ENCODE results near the gene TMSB10. TPM values are rescaled to one million over a fixed set of nuclear protein-coding genes. Genes with fewer than 3 reads are reported as not detected.
"Not testable (repeated sequence)": the region's sequence is repeated elsewhere in the genome, so short reads cannot be mapped to it uniquely, and the experiment has no call there.

TMSB10 gene
- polyA plus RNA-seq, 6 donors from 2014 or later, result 5,825 to 8,742 (median 6,750) TPM

- DNase-seq (no peak), ATAC-seq (ENCODE audit: low read depth in 2 of 2) (no peak)
- no peak overlapping the region for H3K4me3 Mint-ChIP-seq
- no peaks in the 10 kb centered on the region for H3K27me3 Mint-ChIP-seq
- H3K4me1 Mint-ChIP-seq, result peaks cover 23 to 44% (median 29%) of the 10 kb centered on the region in 3 donors
- H3K27ac Mint-ChIP-seq, result peak overlapping the region in 2 of 6 donors; percentile 14 to 28
- peaks cover 0 to 7% (median 2%) of the 10 kb centered on the region in 7 donors for H3K9me3 Mint-ChIP-seq
- peaks cover 0 to 9% of the 10 kb centered on the region in 2 donors for H3K36me3 Mint-ChIP-seq
Measured at GRCh38 chr2:84914334-84914733, 8.9 kb downstream of the TMSB10 start.

- ATAC-seq (ENCODE audit: low read depth in 2 of 2); DNase-seq; H3K4me3 Mint-ChIP-seq; H3K27ac Mint-ChIP-seq; H3K27me3 Mint-ChIP-seq; H3K36me3 Mint-ChIP-seq; H3K9me3 Mint-ChIP-seq: not testable (repeated sequence)
- peaks cover 28 to 45% (median 34%) of the 10 kb centered on the region in 3 donors for H3K4me1 Mint-ChIP-seq
Measured at GRCh38 chr2:84915675-84916074, 10.2 kb downstream of the TMSB10 start.

GRCh38 chr2:84917821-84918220 lies 12.4 kb downstream of the TMSB10 start:
- Mint-ChIP-seq H3K4me3 (peak overlapping the region in 5 of 8 donors; percentile 27 to 92 (median 71)), H3K27ac (peak overlapping the region in 4 of 6 donors; percentile 49 to 98 (median 96)), H3K4me1 (peaks cover 25 to 57% (median 27%) of the 10 kb centered on the region in 3 donors)
- not testable (repeated sequence) for H3K36me3 Mint-ChIP-seq; ATAC-seq (ENCODE audit: low read depth in 2 of 2); H3K9me3 Mint-ChIP-seq; H3K27me3 Mint-ChIP-seq; DNase-seq

- Mint-ChIP-seq H3K36me3 (no peaks in the 10 kb centered on the region), H3K27ac (peak overlapping the region in 5 of 6 donors; percentile 49 to 98 (median 93)), H3K9me3 (no peaks in the 10 kb centered on the region), H3K4me1 (peaks cover 27 to 62% (median 29%) of the 10 kb centered on the region in 3 donors), H3K27me3 (no peaks in the 10 kb centered on the region), H3K4me3 (peak overlapping the region in 7 of 8 donors; percentile 51 to 92 (median 78))
- no peak for ATAC-seq (ENCODE audit: low read depth in 2 of 2)
- no peak for DNase-seq
Measured at GRCh38 chr2:84918430-84918829, 13.0 kb downstream of the TMSB10 start.

- Mint-ChIP-seq H3K4me1 (peaks cover 37 to 78% (median 38%) of the 10 kb centered on the region in 3 donors), H3K9me3 (peaks cover 0 to 2% (median 0%) of the 10 kb centered on the region in 7 donors), H3K27me3 (no peaks in the 10 kb centered on the region), H3K36me3 (no peaks in the 10 kb centered on the region), H3K27ac (peak overlapping the region; percentile 78 to 98 (median 96)), H3K4me3 (peak overlapping the region; percentile 52 to 92 (median 80))
- DNase-seq (peak; percentile 41), ATAC-seq (ENCODE audit: low read depth in 2 of 2) (peak; percentile 48 to 56)
Measured at GRCh38 chr2:84919885-84920580, 14.6 kb downstream of the TMSB10 start.

GRCh38 chr2:84923009-84923408 lies 17.6 kb downstream of the TMSB10 start:
- H3K27me3 Mint-ChIP-seq, result no peaks in the 10 kb centered on the region
- peaks cover 0 to 2% (median 0%) of the 10 kb centered on the region in 7 donors for H3K9me3 Mint-ChIP-seq
- no peak for DNase-seq
- peak overlapping the region in 1 of 8 donors; percentile 8 for H3K4me3 Mint-ChIP-seq
- H3K4me1 Mint-ChIP-seq, result peaks cover 56 to 89% (median 57%) of the 10 kb centered on the region in 3 donors
- ATAC-seq (ENCODE audit: low read depth in 2 of 2), result no peak
- H3K36me3 Mint-ChIP-seq, result no peaks in the 10 kb centered on the region
- peak overlapping the region in 1 of 6 donors; percentile 21 for H3K27ac Mint-ChIP-seq

GRCh38 chr2:84924173-84925106 lies 19.0 kb downstream of the TMSB10 start:
- Mint-ChIP-seq H3K9me3 (peaks cover 0 to 2% (median 0%) of the 10 kb centered on the region in 7 donors), H3K36me3 (no peaks in the 10 kb centered on the region), H3K27ac (peak overlapping the region; percentile 52 to 96 (median 76)), H3K4me3 (peak overlapping the region; percentile 38 to 96 (median 82)), H3K27me3 (no peaks in the 10 kb centered on the region), H3K4me1 (peaks cover 45 to 75% (median 48%) of the 10 kb centered on the region in 3 donors)
- no peak for DNase-seq
- ATAC-seq (ENCODE audit: low read depth in 2 of 2), result peak in 1 of 2 donors; percentile 2

- Mint-ChIP-seq H3K4me1 (peaks cover 36 to 66% (median 39%) of the 10 kb centered on the region in 3 donors), H3K36me3 (no peaks in the 10 kb centered on the region), H3K9me3 (peaks cover 0 to 2% (median 0%) of the 10 kb centered on the region in 7 donors), H3K27me3 (no peaks in the 10 kb centered on the region), H3K27ac (peak overlapping the region; percentile 41 to 99 (median 88)), H3K4me3 (peak overlapping the region; percentile 94 to 99 (median 97))
- peak; percentile 0 to 2 for ATAC-seq (ENCODE audit: low read depth in 2 of 2)
- DNase-seq, result no peak
Measured at GRCh38 chr2:84925336-84925723, 19.9 kb downstream of the TMSB10 start.

GRCh38 chr2:84925724-84926376 lies 20.4 kb downstream of the TMSB10 start:
- peaks cover 31 to 64% (median 35%) of the 10 kb centered on the region in 3 donors for H3K4me1 Mint-ChIP-seq
- no peaks in the 10 kb centered on the region for H3K36me3 Mint-ChIP-seq

GRCh38 chr2:84927275-84927627 lies 21.8 kb downstream of the TMSB10 start:
- Mint-ChIP-seq H3K4me3 (peak overlapping the region; percentile 94 to 99 (median 97)), H3K27me3 (no peaks in the 10 kb centered on the region), H3K9me3 (peaks cover 0 to 2% (median 0%) of the 10 kb centered on the region in 7 donors), H3K4me1 (peaks cover 42 to 71% (median 43%) of the 10 kb centered on the region in 3 donors), H3K27ac (peak overlapping the region in 4 of 6 donors; percentile 82 to 94 (median 88)), H3K36me3 (no peaks in the 10 kb centered on the region)
- no peak for DNase-seq
- ATAC-seq (ENCODE audit: low read depth in 2 of 2), result no peak

More at GRCh38 chr2:84925724-84926376, 20.4 kb downstream of the TMSB10 start:
- Mint-ChIP-seq H3K27me3 (no peaks in the 10 kb centered on the region), H3K9me3 (peaks cover 0 to 2% (median 0%) of the 10 kb centered on the region in 7 donors), H3K4me3 (peak overlapping the region; percentile 94 to 99 (median 97)), H3K27ac (peak overlapping the region; percentile 82 to 99 (median 93))
- ATAC-seq (ENCODE audit: low read depth in 2 of 2) (peak; percentile 82 to 84), DNase-seq (peak; percentile 93)

GRCh38 chr2:84931384-84931821 lies 25.9 kb downstream of the TMSB10 start:
- ATAC-seq (ENCODE audit: low read depth in 2 of 2) (no peak), DNase-seq (no peak)
- Mint-ChIP-seq H3K9me3 (no peaks in the 10 kb centered on the region), H3K4me1 (peaks cover 17 to 36% (median 24%) of the 10 kb centered on the region in 3 donors), H3K36me3 (no peaks in the 10 kb centered on the region), H3K27ac (peak overlapping the region; percentile 14 to 64 (median 26)), H3K4me3 (peak overlapping the region in 4 of 8 donors; percentile 0 to 46 (median 23)), H3K27me3 (no peaks in the 10 kb centered on the region)

GRCh38 chr2:84938194-84938879 lies 32.9 kb downstream of the TMSB10 start:
- Mint-ChIP-seq H3K9me3 (no peaks in the 10 kb centered on the region), H3K4me3 (peak overlapping the region in 5 of 8 donors; percentile 12 to 81 (median 53)), H3K36me3 (no peaks in the 10 kb centered on the region), H3K27me3 (no peaks in the 10 kb centered on the region), H3K4me1 (peaks cover 21 to 56% (median 28%) of the 10 kb centered on the region in 3 donors), H3K27ac (peak overlapping the region; percentile 30 to 99 (median 78))
- ATAC-seq (ENCODE audit: low read depth in 2 of 2) (no peak), DNase-seq (no peak)

All from naive B cell (primary cell).